Natural killer cell (primary cell): ENCODE measurements around the gene SNPH. TPM values are rescaled to one million over a fixed set of nuclear protein-coding genes. Genes with fewer than 3 reads are reported as not detected.

Experiments used
- ATAC-seq, 3 donors: fragments of 150-1000 bp in 2 of 3; fragments of 200-7000 bp in 1 of 3; cut with Tn5 transposase; 1 replicate in 1 of 3; 2 replicates in 2 of 3; pipeline ENCODE4 v1.10.0; 2021; ENCODE audit warnings: mild to moderate bottlenecking in 2 of 3, moderate library complexity in 2 of 3
- DNase-seq, 2 donors: peaks; one replicate each; pipeline versions ENCODE4 v3.0.0 to v3.0.0-alpha.2; 2013 to 2021; ENCODE audit warnings: mixed read lengths in 1 of 2
- H3K27ac ChIP-seq: one replicate; pipeline ENCODE4 v1.5.1; 2013; ENCODE audit warnings: mild to moderate bottlenecking, low read length
- H3K27me3 ChIP-seq: one replicate; pipeline ENCODE4 v1.6.1; 2013; ENCODE audit warnings: low read length; ENCODE audit not compliant: control insufficient read depth, insufficient read depth
- H3K36me3 ChIP-seq: one replicate; pipeline ENCODE4 v1.6.1; 2013; ENCODE audit warnings: low read length; ENCODE audit not compliant: control insufficient read depth, insufficient read depth
- H3K4me1 ChIP-seq: one replicate; pipeline ENCODE4 v1.6.1; 2013; ENCODE audit warnings: low read length; ENCODE audit not compliant: control insufficient read depth, insufficient read depth
- H3K4me3 ChIP-seq: one replicate; pipeline ENCODE4 v1.5.1; 2013; ENCODE audit warnings: low read length
- H3K9me3 ChIP-seq: one replicate; pipeline ENCODE4 v1.6.1; 2013; ENCODE audit warnings: low read length; ENCODE audit not compliant: control insufficient read depth, insufficient read depth
- H3K27ac Mint-ChIP-seq, 2 donors: one replicate each; pipeline ENCODE4 v1.8.0; 2022; ENCODE audit warnings: mild to moderate bottlenecking in 2 of 2, mixed read lengths in 2 of 2, moderate library complexity in 1 of 2
- H3K27me3 Mint-ChIP-seq, 2 donors: one replicate each; pipeline ENCODE4 v1.8.0; 2022; ENCODE audit warnings: low read depth in 2 of 2, mixed read lengths in 2 of 2
- H3K36me3 Mint-ChIP-seq: one replicate; pipeline ENCODE4 v1.8.0; 2022; ENCODE audit warnings: mixed read lengths
- H3K4me1 Mint-ChIP-seq, 2 donors: one replicate each; pipeline ENCODE4 v1.8.0; 2022; ENCODE audit warnings: mixed read lengths in 2 of 2
- H3K4me3 Mint-ChIP-seq: one replicate; pipeline ENCODE4 v1.8.0; 2022; ENCODE audit warnings: mild to moderate bottlenecking, moderate library complexity, mixed read lengths
- H3K9me3 Mint-ChIP-seq, 2 donors: one replicate each; pipeline ENCODE4 v1.8.0; 2022; ENCODE audit warnings: mixed read lengths in 2 of 2
- CTCF ChIP-seq: fragments of 200-600 bp; IDR thresholded peaks from one replicate; pipeline ENCODE4 v1.8.0; 2022; ENCODE audit warnings: antibody characterized with exemption
- WGBS: methylation state at CpG from one replicate; pipeline ENCODE4 v1.1.7; 2013; ENCODE audit warnings: missing lambda C conversion rate; ENCODE audit not compliant: insufficient coverage; 5-methylcytosine and 5-hydroxymethylcytosine counted together
- intact Hi-C: fragments of 100-400 bp; cut with micrococcal nuclease; formaldehyde crosslinking; loops from one replicate; pipeline ENCODE4 v1.14.2; 2022
- total RNA-seq, 4 donors: library from RNA; stranded (reverse); fragments of 120-200 nt in 1 of 4; gene quantifications; one replicate each; pipeline versions ENCODE4 v1.2.3 to v1.2.4, GENCODE V29; 2013 to 2022

Gene SNPH
- total RNA-seq, 3 donors from 2014 or later (not counting 1 experiment from before 2014, with no cell fraction given): 3.1 to 5.9 (median 5.8) TPM

GRCh38 chr20:1319051-1319450 is 53.0 kb downstream of the SNPH start:
- no peaks in the 10 kb centered on the region for H3K9me3 Mint-ChIP-seq
- H3K27me3 Mint-ChIP-seq: peaks cover 32% of the 10 kb centered on the region in 2 donors
- Histone ChIP-seq H3K4me3 (no peak overlapping the region), H3K4me1 (no peaks in the 10 kb centered on the region), H3K27me3 (no peaks in the 10 kb centered on the region), H3K36me3 (no peaks in the 10 kb centered on the region), H3K9me3 (no peaks in the 10 kb centered on the region), H3K27ac (no peak overlapping the region)
- WGBS: 86% methylated on average over 3 of the region's 4 CpGs
- H3K4me3 Mint-ChIP-seq: no peak overlapping the region
- H3K27ac Mint-ChIP-seq: no peak overlapping the region
- no peak for ATAC-seq
- no peaks in the 10 kb centered on the region for H3K4me1 Mint-ChIP-seq
- H3K36me3 Mint-ChIP-seq: no peaks in the 10 kb centered on the region
- intact Hi-C loops: loop anchor here (10.0 kb wide), 1 partner anchor 456 kb away; no protein-coding TSS in a partner anchor
- no peak for TF ChIP-seq CTCF
- DNase-seq: no peak

- intact Hi-C loops: loop anchor here (10.0 kb wide), 1 partner anchor 455 kb away; no protein-coding TSS in a partner anchor
- TF ChIP-seq CTCF: no peak
- Histone ChIP-seq H3K9me3 (no peaks in the 10 kb centered on the region), H3K27ac (no peak overlapping the region), H3K4me1 (peaks cover under 1% of the 10 kb centered on the region), H3K36me3 (no peaks in the 10 kb centered on the region), H3K4me3 (no peak overlapping the region), H3K27me3 (no peaks in the 10 kb centered on the region)
- WGBS: 85% methylated on average over 4 of the region's 4 CpGs
- Mint-ChIP-seq H3K27ac (no peak overlapping the region), H3K4me3 (no peak overlapping the region), H3K4me1 (no peaks in the 10 kb centered on the region), H3K9me3 (no peaks in the 10 kb centered on the region), H3K27me3 (peaks cover 28 to 29% of the 10 kb centered on the region in 2 donors), H3K36me3 (no peaks in the 10 kb centered on the region)
- ATAC-seq: no peak
- no peak for DNase-seq
These were observed 53.4 kb downstream of the SNPH start for GRCh38 chr20:1319462-1319861.

GRCh38 chr20:1320016-1320415 is 53.9 kb downstream of the SNPH start:
- H3K27me3 Mint-ChIP-seq: peaks cover 22 to 23% of the 10 kb centered on the region in 2 donors
- no peak overlapping the region for H3K4me3 Mint-ChIP-seq

More at GRCh38 chr20:1320016-1320415, 53.9 kb downstream of the SNPH start:
- Mint-ChIP-seq H3K9me3 (no peaks in the 10 kb centered on the region), H3K27ac (peak overlapping the region in 1 of 2 donors; percentile 40), H3K4me1 (no peaks in the 10 kb centered on the region), H3K36me3 (no peaks in the 10 kb centered on the region)
- H3K27ac ChIP-seq: no peak overlapping the region
- ATAC-seq (no peak), DNase-seq (no peak)
- no peaks in the 10 kb centered on the region for H3K9me3 ChIP-seq
- no peak overlapping the region for H3K4me3 ChIP-seq
- TF ChIP-seq CTCF: no peak
- H3K36me3 ChIP-seq: no peaks in the 10 kb centered on the region
- H3K4me1 ChIP-seq: peaks cover 6% of the 10 kb centered on the region
- intact Hi-C loops: no loop called here
- 92% methylated on average over 6 of the region's 6 CpGs for WGBS
- no peaks in the 10 kb centered on the region for H3K27me3 ChIP-seq
